K562 (cell line): ENCODE results near the gene FSIP2. TPM values are rescaled to one million over a fixed set of nuclear protein-coding genes. Genes with fewer than 3 reads are reported as not detected.

Source experiments
- ATAC-seq: fragments of 200-7000 bp; cut with Tn5 transposase; 3 replicates; pipeline ENCODE4 v1.9.1; 2020; ENCODE audit warnings: moderate library complexity
- BruUV-seq: library from RNA; stranded (reverse); fragments of 400-500 nt; replicated peaks from 2 replicates; lab custom pipeline; 2021; lab: Mats Ljungman, UMichigan
- CTCF ChIA-PET: fragments of 300-600 bp; formaldehyde crosslinking; extraction: SDS; loops from one replicate; lab custom pipeline; 2021; ENCODE audit warnings: low intra/inter-chr PET ratio; lab: Yijun Ruan, JAX
- POLR2A ChIA-PET: fragments of 300-600, 350-650 bp; sonication (Branson Sonifier 250); formaldehyde crosslinking; extraction: SDS; loops from one replicate; lab custom pipeline; 2021; ENCODE audit warnings: antibody characterized with exemption, inconsistent platforms; lab: Yijun Ruan, JAX
- DNase-seq, 4 experiments: peaks; one replicate each; pipeline versions ENCODE4 v3.0.0 to v3.0.0-alpha.2; 2011 to 2018; ENCODE audit warnings: low spot score in 3 of 4, mixed read lengths in 3 of 4; ENCODE audit errors: extremely low read depth in 1 of 4
- FAIRE-seq: peaks from 2 replicates; lab custom pipeline; 2011; peaks lifted over from hg19 to GRCh38; lab: Jason Lieb, UNC
- H2AFZ ChIP-seq: 2 replicates; pipeline ENCODE4 v1.6.0; 2011; ENCODE audit warnings: low read depth, low read length, control low read depth, inconsistent platforms
- H3K27ac ChIP-seq: fragments of 200-600 bp; 3 replicates; pipeline ENCODE4 v1.8.0; 2011; ENCODE audit warnings: low read depth, mild to moderate bottlenecking, control low read depth, inconsistent platforms, low read length, moderate library complexity, mixed read lengths; ENCODE audit errors: extremely low read depth
- H3K27me3 ChIP-seq, 2 experiments: fragments of 300-600 bp in 1 of 2; 2 replicates in 1 of 2; 3 replicates in 1 of 2; pipeline versions ENCODE4 v1.6.0 to v1.8.0; 2011; ENCODE audit warnings: inconsistent platforms in 2 of 2, low read length in 2 of 2, mild to moderate bottlenecking in 1 of 2, mixed read lengths in 1 of 2, moderate library complexity in 1 of 2; ENCODE audit not compliant: control insufficient read depth in 2 of 2, insufficient read depth in 2 of 2
- H3K36me3 ChIP-seq: fragments of 300-600 bp; 3 replicates; pipeline ENCODE4 v1.8.0; 2011; ENCODE audit warnings: mild to moderate bottlenecking, low read length, inconsistent platforms; ENCODE audit not compliant: control insufficient read depth, insufficient read depth
- H3K4me1 ChIP-seq, 2 experiments: fragments of 200-600 bp in 1 of 2; replicated peaks in 1 of 2; 2 replicates in 1 of 2; 3 replicates in 1 of 2; pipeline versions ENCODE4 v1.5.1 to v1.8.0; 2011; ENCODE audit warnings: inconsistent platforms in 2 of 2, low read length in 2 of 2, mild to moderate bottlenecking in 1 of 2, mixed read lengths in 1 of 2, moderate library complexity in 1 of 2; ENCODE audit not compliant: control insufficient read depth in 2 of 2, insufficient read depth in 2 of 2
- H3K4me2 ChIP-seq: 2 replicates; pipeline ENCODE4 v1.6.1; 2011; ENCODE audit warnings: low read length, control low read depth, inconsistent platforms, mixed read lengths; ENCODE audit not compliant: insufficient read depth
- H3K4me3 ChIP-seq: fragments of 200-600 bp; sonication (generic), shearing (Covaris generic); 2 replicates; pipeline ENCODE4 v1.5.1; 2016; ENCODE audit warnings: control low read depth, inconsistent platforms
- H3K79me2 ChIP-seq: fragments of 200-600 bp; 3 replicates; pipeline ENCODE4 v1.8.0; 2011; ENCODE audit warnings: low read length, inconsistent platforms; ENCODE audit not compliant: control insufficient read depth, insufficient read depth
- H3K9ac ChIP-seq, 2 experiments: 2 replicates each; pipeline versions ENCODE4 v1.6.0 to v1.6.1; 2011; ENCODE audit warnings: low read depth in 2 of 2, low read length in 2 of 2, control low read depth in 1 of 2, inconsistent platforms in 1 of 2, mild to moderate bottlenecking in 1 of 2, mixed read lengths in 1 of 2; ENCODE audit not compliant: insufficient read depth in 1 of 2
- H3K9me1 ChIP-seq: one replicate; pipeline ENCODE4 v1.6.0; 2011; ENCODE audit warnings: inconsistent platforms, mild to moderate bottlenecking, low read length, moderate library complexity; ENCODE audit not compliant: control insufficient read depth, insufficient read depth
- H3K9me3 ChIP-seq: replicated peaks from 2 replicates; pipeline ENCODE4 v1.5.1; 2011; ENCODE audit warnings: low read depth, low read length, inconsistent platforms; ENCODE audit not compliant: control insufficient read depth, insufficient read depth
- H4K20me1 ChIP-seq: replicated peaks from 2 replicates; pipeline ENCODE4 v1.6.1; 2011; ENCODE audit warnings: low read length, inconsistent platforms, mixed read lengths; ENCODE audit not compliant: control insufficient read depth, insufficient read depth
- CAMTA2 ChIP-seq: fragments of 250-450 bp; sonication (Bioruptor Pico); conservative IDR thresholded peaks from 2 replicates; pipeline ENCODE4 v1.5.1; 2022
- CBFA2T2 ChIP-seq: fragments of 450-650 bp; conservative IDR thresholded peaks from 2 replicates; pipeline ENCODE4 v1.6.1; 2017; ENCODE audit warnings: mild to moderate bottlenecking
- CHD2 ChIP-seq: IDR thresholded peaks from 2 replicates; pipeline ENCODE4 v1.6.1; 2011; ENCODE audit warnings: low read depth, low read length
- CREB5 ChIP-seq: fragments of 250-450 bp; sonication (Bioruptor Pico); IDR thresholded peaks from 2 replicates; pipeline ENCODE4 v1.5.0; 2020; ENCODE audit warnings: mild to moderate bottlenecking
- DNMT1 ChIP-seq: fragments of 450-650 bp; IDR thresholded peaks from 2 replicates; pipeline ENCODE4 v1.6.1; 2016; ENCODE audit warnings: antibody characterized with exemption, mild to moderate bottlenecking
- ELF2 ChIP-seq: fragments of 250-450 bp; sonication (Bioruptor Pico); IDR thresholded peaks from 2 replicates; pipeline ENCODE4 v1.5.0; 2021; ENCODE audit warnings: mild to moderate bottlenecking
- ILK ChIP-seq: fragments of 450-650 bp; IDR thresholded peaks from 2 replicates; pipeline ENCODE4 v1.6.1; 2016; ENCODE audit warnings: missing genetic modification characterization, low read depth, mild to moderate bottlenecking, missing compliant biosample characterization, moderate library complexity, borderline replicate concordance
- MAFF ChIP-seq: IDR thresholded peaks from 2 replicates; pipeline ENCODE4 v1.6.1; 2012; ENCODE audit warnings: low read length, improper control_type of control experiment
- MTA2 ChIP-seq: fragments of 450-650 bp; IDR thresholded peaks from 2 replicates; pipeline ENCODE4 v1.6.1; 2016; ENCODE audit warnings: low read depth
- NFATC3 ChIP-seq: fragments of 450-650 bp; IDR thresholded peaks from 2 replicates; pipeline ENCODE4 v1.6.1; 2017; ENCODE audit warnings: mild to moderate bottlenecking
- OTX1 ChIP-seq: fragments of 450-650 bp; formaldehyde crosslinking; IDR thresholded peaks from 2 replicates; pipeline ENCODE4 v1.4.0; 2022; ENCODE audit warnings: mild to moderate bottlenecking
- PHB2 ChIP-seq: fragments of 450-650 bp; IDR thresholded peaks from 2 replicates; pipeline ENCODE4 v1.6.1; 2017; ENCODE audit warnings: low read depth
- SMARCA4 ChIP-seq: fragments of 450-650 bp; IDR thresholded peaks from 2 replicates; pipeline ENCODE4 v1.6.1; 2016
- ZBTB49 ChIP-seq: sonication (generic); formaldehyde crosslinking; IDR thresholded peaks from 2 replicates; pipeline ENCODE4 v1.8.0; 2022; ENCODE audit warnings: missing genetic modification reagents, mild to moderate bottlenecking, borderline replicate concordance
- ZFP36 ChIP-seq: fragments of 150-350 bp; IDR thresholded peaks from 2 replicates; pipeline ENCODE4 v1.6.1; 2018; ENCODE audit warnings: low read length, low read depth; ENCODE audit not compliant: partially characterized antibody
- ZNF121 ChIP-seq: sonication (generic); formaldehyde crosslinking; conservative IDR thresholded peaks from 2 replicates; pipeline ENCODE4 v1.8.0; 2022; ENCODE audit warnings: missing genetic modification reagents
- WGBS: fragments of 100-300 bp; shearing (Covaris generic); methylation state at CpG from one replicate; pipeline ENCODE4 v1.1.6; 2016; ENCODE audit warnings: low coverage, mixed read lengths; ENCODE audit not compliant: insufficient coverage; ENCODE audit errors: missing lambda C conversion rate; 5-methylcytosine and 5-hydroxymethylcytosine counted together
- in situ Hi-C: fragments of 300-500 bp; cut with MboI; formaldehyde crosslinking; loops from 4 replicates; pipeline ENCODE4 v1.15.0; 2018; ENCODE audit warnings: inconsistent platforms, mixed read lengths
- intact Hi-C: fragments of 100-400 bp; cut with micrococcal nuclease; formaldehyde crosslinking; loops from 2 replicates; pipeline ENCODE4 v1.14.2; 2022
- polyA plus RNA-seq, 8 experiments: library from polyadenylated mRNA; depleted of rRNA in 4 of 8; stranded (reverse) in 5 of 8; unstranded in 3 of 8; fragments of >200 nt; fragmentation: Nextera tagmentation in 2 of 8; fragmentation: Illumina TruSeq in 1 of 8; extraction: Ambion mirVana in 2 of 8; extraction: Trizol in 1 of 8; gene quantifications; 2 replicates each; pipeline versions ENCODE4 v1.2.1 to v1.2.3, GENCODE V29; 2011 to 2014; ENCODE audit warnings: inconsistent platforms in 1 of 8, missing spikeins in 1 of 8
- total RNA-seq, 7 experiments: library from RNA; depleted of rRNA in 6 of 7; stranded (reverse); fragments of >200 nt in 6 of 7; fragmentation: Illumina TruSeq in 2 of 7; extraction: Trizol in 2 of 7; gene quantifications; 2 replicates each; pipeline versions ENCODE4 v1.2.1 to v1.2.3, GENCODE V29; 2011 to 2021; ENCODE audit warnings: low replicate concordance in 1 of 7

Gene FSIP2
- total and polyA plus RNA-seq, 9 of the 15 experiments (the other 6 are each of a cell fraction or from before 2014, with no cell fraction given), result 0.01 to 0.04 TPM; not detected in 7

- FAIRE-seq (no peak), ATAC-seq (no peak)
- 0% methylated on average over 2 of the region's 2 CpGs for WGBS
Measured at GRCh38 chr2:185813707-185814106, 75.1 kb downstream of the FSIP2 start.

More at GRCh38 chr2:185813707-185814106, 75.1 kb downstream of the FSIP2 start:
- Histone ChIP-seq H3K4me3 (no peak overlapping the region), H2AFZ (no peak overlapping the region), H3K79me2 (no peaks in the 10 kb centered on the region), H3K9ac (no peak overlapping the region), H3K36me3 (no peaks in the 10 kb centered on the region), H3K27me3 (no peaks in the 10 kb centered on the region), H3K9me1 (no peaks in the 10 kb centered on the region), H3K4me2 (no peak overlapping the region), H3K9me3 (no peaks in the 10 kb centered on the region; the same call in 1 of the 2 replicates), H3K4me1 (no peaks in the 10 kb centered on the region), H3K27ac (no peak overlapping the region), H4K20me1 (no peaks in the 10 kb centered on the region)
- BruUV-seq, result no TSS peak
- CTCF ChIA-PET, result no interaction called here
- POLR2A ChIA-PET, result interaction anchor here (0.6 kb wide), 1 partner anchor 12 kb away, joined by 4 read pairs; no protein-coding TSS in a partner anchor
- intact Hi-C loops, result no loop called here
- no peak for DNase-seq
- in situ Hi-C loops, result no loop called here
- TF ChIP-seq NFATC3 (no peak), ELF2 (CRISPR knock-in tag) (no peak), DNMT1 (no peak), ZNF121 (no peak), ILK (tag) (no peak), PHB2 (no peak), MTA2 (no peak), OTX1 (CRISPR knock-in tag) (no peak), CHD2 (no peak), CAMTA2 (CRISPR knock-in tag) (no peak), MAFF (no peak), CBFA2T2 (no peak), ZBTB49 (CRISPR knock-in tag) (no peak), ZFP36 (no peak), CREB5 (CRISPR knock-in tag) (no peak), SMARCA4 (no peak)
